Panc1 (cell line): Measurements from ENCODE around the gene USB1.

ENCODE experiments used
- POLR2AphosphoS5 ChIP-seq: IDR thresholded peaks from 2 replicates; pipeline ENCODE4 v1.6.1; 2012; ENCODE audit warnings: mild to moderate bottlenecking, low read depth, low read length, moderate library complexity
- SIN3A ChIP-seq: IDR thresholded peaks from 2 replicates; pipeline ENCODE4 v1.6.1; 2012; ENCODE audit warnings: low read depth, mild to moderate bottlenecking, low read length, moderate library complexity, borderline replicate concordance; ENCODE audit not compliant: insufficient read depth
- TCF7L2 ChIP-seq: IDR thresholded peaks from 2 replicates; pipeline ENCODE4 v1.6.1; 2011; ENCODE audit warnings: mild to moderate bottlenecking, low read depth, low read length, inconsistent platforms
- TF ChIP-seq, protein P1 (sequence below), 2 experiments: IDR thresholded peaks; 2 replicates each; pipeline ENCODE4 v1.6.1; 2011 to 2012; ENCODE audit warnings: low read depth in 2 of 2, control low read depth in 1 of 2, low read length in 1 of 2, mild to moderate bottlenecking in 1 of 2, moderate library complexity in 1 of 2; ENCODE audit not compliant: insufficient read depth in 1 of 2
- TF ChIP-seq, protein P2 (sequence below): fragments of 450-650 bp; IDR thresholded peaks from 2 replicates; pipeline ENCODE4 v1.5.1; 2017; ENCODE audit warnings: mild to moderate bottlenecking

DNA sequence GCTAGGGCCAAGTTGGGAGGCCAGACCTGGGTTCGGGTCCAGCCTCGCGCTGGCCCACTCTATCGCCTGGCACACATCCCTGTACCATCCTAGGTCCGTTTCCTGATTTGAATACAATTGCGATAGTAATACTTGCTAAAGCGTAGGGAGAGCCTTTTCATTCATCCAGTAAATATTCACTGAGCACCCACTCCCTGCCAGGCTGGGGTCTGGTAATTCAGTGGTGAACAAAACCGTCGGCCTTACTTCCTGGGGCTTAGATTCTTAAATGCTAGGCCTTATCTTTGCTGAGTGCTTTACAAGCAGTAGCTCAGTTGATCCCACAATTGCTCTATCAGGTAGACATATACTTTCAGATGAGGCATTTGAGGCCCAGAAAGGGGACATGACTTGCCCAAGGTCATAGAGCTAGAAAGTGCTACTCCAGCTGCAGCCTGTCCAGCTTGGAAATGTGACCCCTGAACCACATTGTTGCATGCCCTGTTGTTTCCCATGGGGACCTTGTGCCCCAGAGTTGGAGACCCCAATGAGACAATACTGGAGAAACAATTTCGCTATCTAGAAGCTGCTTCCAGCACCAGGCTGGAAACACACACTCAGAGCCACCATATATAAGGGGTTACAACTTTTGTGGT lies 691 bp downstream of the USB1 start:
- TF ChIP-seq, protein P1, sequence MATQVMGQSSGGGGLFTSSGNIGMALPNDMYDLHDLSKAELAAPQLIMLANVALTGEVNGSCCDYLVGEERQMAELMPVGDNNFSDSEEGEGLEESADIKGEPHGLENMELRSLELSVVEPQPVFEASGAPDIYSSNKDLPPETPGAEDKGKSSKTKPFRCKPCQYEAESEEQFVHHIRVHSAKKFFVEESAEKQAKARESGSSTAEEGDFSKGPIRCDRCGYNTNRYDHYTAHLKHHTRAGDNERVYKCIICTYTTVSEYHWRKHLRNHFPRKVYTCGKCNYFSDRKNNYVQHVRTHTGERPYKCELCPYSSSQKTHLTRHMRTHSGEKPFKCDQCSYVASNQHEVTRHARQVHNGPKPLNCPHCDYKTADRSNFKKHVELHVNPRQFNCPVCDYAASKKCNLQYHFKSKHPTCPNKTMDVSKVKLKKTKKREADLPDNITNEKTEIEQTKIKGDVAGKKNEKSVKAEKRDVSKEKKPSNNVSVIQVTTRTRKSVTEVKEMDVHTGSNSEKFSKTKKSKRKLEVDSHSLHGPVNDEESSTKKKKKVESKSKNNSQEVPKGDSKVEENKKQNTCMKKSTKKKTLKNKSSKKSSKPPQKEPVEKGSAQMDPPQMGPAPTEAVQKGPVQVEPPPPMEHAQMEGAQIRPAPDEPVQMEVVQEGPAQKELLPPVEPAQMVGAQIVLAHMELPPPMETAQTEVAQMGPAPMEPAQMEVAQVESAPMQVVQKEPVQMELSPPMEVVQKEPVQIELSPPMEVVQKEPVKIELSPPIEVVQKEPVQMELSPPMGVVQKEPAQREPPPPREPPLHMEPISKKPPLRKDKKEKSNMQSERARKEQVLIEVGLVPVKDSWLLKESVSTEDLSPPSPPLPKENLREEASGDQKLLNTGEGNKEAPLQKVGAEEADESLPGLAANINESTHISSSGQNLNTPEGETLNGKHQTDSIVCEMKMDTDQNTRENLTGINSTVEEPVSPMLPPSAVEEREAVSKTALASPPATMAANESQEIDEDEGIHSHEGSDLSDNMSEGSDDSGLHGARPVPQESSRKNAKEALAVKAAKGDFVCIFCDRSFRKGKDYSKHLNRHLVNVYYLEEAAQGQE (IDR thresholded peaks at IDR 0.05; ENCODE audit: insufficient read depth in 1 of 2, low read depth in 2 of 2, low read length in 1 of 2): no peak
- TF ChIP-seq, protein P2, sequence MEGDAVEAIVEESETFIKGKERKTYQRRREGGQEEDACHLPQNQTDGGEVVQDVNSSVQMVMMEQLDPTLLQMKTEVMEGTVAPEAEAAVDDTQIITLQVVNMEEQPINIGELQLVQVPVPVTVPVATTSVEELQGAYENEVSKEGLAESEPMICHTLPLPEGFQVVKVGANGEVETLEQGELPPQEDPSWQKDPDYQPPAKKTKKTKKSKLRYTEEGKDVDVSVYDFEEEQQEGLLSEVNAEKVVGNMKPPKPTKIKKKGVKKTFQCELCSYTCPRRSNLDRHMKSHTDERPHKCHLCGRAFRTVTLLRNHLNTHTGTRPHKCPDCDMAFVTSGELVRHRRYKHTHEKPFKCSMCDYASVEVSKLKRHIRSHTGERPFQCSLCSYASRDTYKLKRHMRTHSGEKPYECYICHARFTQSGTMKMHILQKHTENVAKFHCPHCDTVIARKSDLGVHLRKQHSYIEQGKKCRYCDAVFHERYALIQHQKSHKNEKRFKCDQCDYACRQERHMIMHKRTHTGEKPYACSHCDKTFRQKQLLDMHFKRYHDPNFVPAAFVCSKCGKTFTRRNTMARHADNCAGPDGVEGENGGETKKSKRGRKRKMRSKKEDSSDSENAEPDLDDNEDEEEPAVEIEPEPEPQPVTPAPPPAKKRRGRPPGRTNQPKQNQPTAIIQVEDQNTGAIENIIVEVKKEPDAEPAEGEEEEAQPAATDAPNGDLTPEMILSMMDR: no peak
- TF ChIP-seq SIN3A: no peak
- TF ChIP-seq POLR2AphosphoS5: no peak
- no peak for TF ChIP-seq TCF7L2
